ACC112 (cell line): ENCODE measurements around the gene ZMIZ1.
A peak's percentile ranks its signal among the peaks of the same experiment; 100 is the strongest.

Experiments
- H2AFZ ChIP-seq: fragments of 200-600 bp; sonication (generic); one replicate; pipeline ENCODE4 v1.6.0; 2017; ENCODE audit warnings: antibody characterized with exemption, low read length; ENCODE audit not compliant: unreplicated experiment
- H3K27ac ChIP-seq: fragments of 200-600 bp; sonication (generic); 2 replicates; pipeline ENCODE4 v1.5.1; 2014; ENCODE audit warnings: low read depth, mild to moderate bottlenecking, antibody characterized with exemption, low read length, moderate library complexity
- H3K27me3 ChIP-seq: fragments of 200-600 bp; sonication (generic); 2 replicates; pipeline ENCODE4 v1.6.1; 2014; ENCODE audit warnings: mild to moderate bottlenecking, antibody characterized with exemption, low read length, moderate library complexity, mixed read lengths; ENCODE audit not compliant: insufficient read depth
- H3K36me3 ChIP-seq: fragments of 200-600 bp; sonication (generic); 2 replicates; pipeline ENCODE4 v1.6.1; 2016; ENCODE audit warnings: mild to moderate bottlenecking, antibody characterized with exemption, low read length, moderate library complexity, mixed read lengths; ENCODE audit not compliant: insufficient read depth
- H3K4me1 ChIP-seq: fragments of 200-600 bp; sonication (generic); one replicate; pipeline ENCODE4 v1.6.1; 2016; ENCODE audit warnings: low read length, mixed read lengths; ENCODE audit not compliant: insufficient read depth, unreplicated experiment, control insufficient read depth
- H3K4me3 ChIP-seq: fragments of 200-600 bp; sonication (generic); 2 replicates; pipeline ENCODE4 v1.5.1; 2014; ENCODE audit warnings: mild to moderate bottlenecking, low read depth, low read length
- H3K79me2 ChIP-seq: fragments of 200-600 bp; sonication (generic); one replicate; pipeline ENCODE4 v1.6.0; 2016; ENCODE audit warnings: low read length; ENCODE audit not compliant: control insufficient read depth, unreplicated experiment, insufficient read depth

The ZMIZ1 gene

GRCh38 chr10:79105818-79106217 is 37.1 kb downstream of the ZMIZ1 start:
- no peak overlapping the region for H2AFZ ChIP-seq
- H3K4me1 ChIP-seq: peaks cover 39% of the 10 kb centered on the region
- H3K27me3 ChIP-seq: no peaks in the 10 kb centered on the region
- no peak overlapping the region for H3K4me3 ChIP-seq
- no peaks in the 10 kb centered on the region for H3K36me3 ChIP-seq
- H3K27ac ChIP-seq: no peak overlapping the region
- peaks cover 95% of the 10 kb centered on the region for H3K79me2 ChIP-seq

GRCh38 chr10:79106256-79107050 is 37.7 kb downstream of the ZMIZ1 start:
- H3K4me3 ChIP-seq: no peak overlapping the region

GRCh38 chr10:79107736-79108264 is 39.0 kb downstream of the ZMIZ1 start:
- no peak overlapping the region for H3K27ac ChIP-seq
- no peaks in the 10 kb centered on the region for H3K36me3 ChIP-seq
- H3K79me2 ChIP-seq: peaks cover 90% of the 10 kb centered on the region
- peaks cover 45% of the 10 kb centered on the region for H3K4me1 ChIP-seq
- no peaks in the 10 kb centered on the region for H3K27me3 ChIP-seq
- no peak overlapping the region for H3K4me3 ChIP-seq
- no peak overlapping the region for H2AFZ ChIP-seq

More at GRCh38 chr10:79106256-79107050, 37.7 kb downstream of the ZMIZ1 start:
- peaks cover 91% of the 10 kb centered on the region for H3K79me2 ChIP-seq
- H3K36me3 ChIP-seq: no peaks in the 10 kb centered on the region
- no peaks in the 10 kb centered on the region for H3K27me3 ChIP-seq
- no peak overlapping the region for H2AFZ ChIP-seq
- H3K27ac ChIP-seq: no peak overlapping the region
- H3K4me1 ChIP-seq: peaks cover 45% of the 10 kb centered on the region

DNA sequence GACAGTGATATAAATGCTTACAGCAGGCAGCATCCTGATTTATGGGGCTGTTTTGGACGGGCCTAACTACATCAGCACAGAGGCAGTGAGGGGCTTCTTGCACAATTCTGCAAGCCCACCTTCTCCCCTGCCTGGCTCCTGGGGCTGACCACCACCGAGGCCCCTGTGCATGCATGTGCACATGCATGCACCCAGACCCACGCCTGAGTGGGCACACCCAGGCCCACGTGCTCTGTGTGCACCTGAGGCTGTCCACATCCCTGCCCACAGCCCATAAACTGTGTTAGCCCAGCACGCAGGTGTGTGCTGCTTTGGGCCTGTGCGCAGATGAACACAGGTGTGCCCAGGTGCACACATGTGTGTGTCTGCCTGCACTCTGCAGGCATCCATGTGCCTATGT is 40.0 kb downstream of the ZMIZ1 start:
- Histone ChIP-seq H3K27me3 (no peaks in the 10 kb centered on the region), H3K36me3 (no peaks in the 10 kb centered on the region), H3K4me1 (peaks cover 45% of the 10 kb centered on the region), H3K79me2 (peaks cover 92% of the 10 kb centered on the region), H3K27ac (no peak overlapping the region), H3K4me3 (no peak overlapping the region), H2AFZ (no peak overlapping the region)

GRCh38 chr10:79111427-79111826 is 42.7 kb downstream of the ZMIZ1 start:
- H3K27me3 ChIP-seq: no peaks in the 10 kb centered on the region
- H3K27ac ChIP-seq: peak overlapping the region; percentile 84
- no peaks in the 10 kb centered on the region for H3K36me3 ChIP-seq
- no peak overlapping the region for H2AFZ ChIP-seq
- peaks cover 91% of the 10 kb centered on the region for H3K79me2 ChIP-seq
- H3K4me3 ChIP-seq: no peak overlapping the region
- peaks cover 56% of the 10 kb centered on the region for H3K4me1 ChIP-seq

- H3K4me1 ChIP-seq: peaks cover 62% of the 10 kb centered on the region
- H2AFZ ChIP-seq: no peak overlapping the region
- H3K27me3 ChIP-seq: no peaks in the 10 kb centered on the region
- no peaks in the 10 kb centered on the region for H3K36me3 ChIP-seq
- peaks cover 91% of the 10 kb centered on the region for H3K79me2 ChIP-seq
- no peak overlapping the region for H3K4me3 ChIP-seq
- peak overlapping the region; percentile 84 for H3K27ac ChIP-seq
These were observed 43.3 kb downstream of the ZMIZ1 start for GRCh38 chr10:79111846-79112614.

GRCh38 chr10:79112881-79113431 is 44.2 kb downstream of the ZMIZ1 start:
- Histone ChIP-seq H3K27ac (peak overlapping the region; percentile 84), H2AFZ (no peak overlapping the region), H3K4me3 (peak overlapping the region; percentile 29; the same call in 1 of the 2 replicates), H3K4me1 (peaks cover 64% of the 10 kb centered on the region), H3K36me3 (no peaks in the 10 kb centered on the region), H3K79me2 (peaks cover 89% of the 10 kb centered on the region), H3K27me3 (no peaks in the 10 kb centered on the region)

DNA sequence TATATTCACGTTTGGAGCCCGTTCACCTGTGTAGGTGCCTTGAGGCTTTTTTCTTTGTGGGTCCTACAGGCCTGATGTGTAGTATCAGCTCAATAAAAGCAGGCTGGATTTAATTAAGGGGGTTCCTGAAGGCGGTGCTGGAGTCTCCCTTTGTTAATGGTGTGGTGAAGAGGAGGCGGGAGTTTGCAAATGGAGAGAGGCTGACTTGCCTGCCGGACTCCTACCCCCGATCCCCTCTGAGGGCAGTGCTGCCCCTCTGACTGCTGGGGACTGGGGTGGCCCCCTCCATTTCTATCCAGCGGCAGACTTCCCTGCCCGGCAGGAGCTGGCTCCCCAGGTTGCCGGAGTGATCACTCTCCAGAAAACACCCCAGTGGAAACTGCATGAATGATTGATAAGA is 45.1 kb downstream of the ZMIZ1 start:
- H3K4me1 ChIP-seq: peaks cover 64% of the 10 kb centered on the region
- peak overlapping the region; percentile 18; the same call in 1 of the 2 replicates for H3K4me3 ChIP-seq
- no peak overlapping the region for H2AFZ ChIP-seq
- peaks cover 85% of the 10 kb centered on the region for H3K79me2 ChIP-seq
- no peaks in the 10 kb centered on the region for H3K36me3 ChIP-seq
- H3K27me3 ChIP-seq: no peaks in the 10 kb centered on the region
- H3K27ac ChIP-seq: peak overlapping the region; percentile 84

- Histone ChIP-seq H3K27ac (no peak overlapping the region), H3K79me2 (peaks cover 81% of the 10 kb centered on the region), H2AFZ (no peak overlapping the region), H3K4me3 (no peak overlapping the region), H3K27me3 (no peaks in the 10 kb centered on the region), H3K36me3 (peaks cover 4% of the 10 kb centered on the region; the same call in 1 of the 2 replicates), H3K4me1 (peaks cover 64% of the 10 kb centered on the region)
These were observed 46.5 kb downstream of the ZMIZ1 start for GRCh38 chr10:79115302-79115701.

DNA sequence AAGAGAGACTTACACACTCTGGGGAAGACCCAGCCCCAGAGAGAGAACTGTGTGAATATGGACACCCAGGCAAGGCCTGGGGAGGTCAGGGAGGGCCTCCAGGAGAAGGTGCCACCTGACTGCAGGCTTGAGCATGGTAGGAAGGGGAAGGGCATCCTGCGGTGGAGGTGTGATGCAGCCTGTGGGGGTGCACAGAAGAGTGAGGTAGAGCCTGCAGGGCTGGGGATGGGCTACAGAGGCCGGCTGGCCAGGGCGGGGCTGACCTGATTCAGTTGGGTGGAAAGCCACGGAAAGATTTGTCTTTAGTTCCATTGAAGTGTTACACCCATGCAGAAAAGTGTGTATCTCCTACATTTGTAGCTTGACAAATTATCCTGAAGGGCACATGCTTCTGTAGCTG is 47.6 kb downstream of the ZMIZ1 start:
- H3K27me3 ChIP-seq: no peaks in the 10 kb centered on the region
- H2AFZ ChIP-seq: no peak overlapping the region
- H3K4me3 ChIP-seq: no peak overlapping the region
- H3K79me2 ChIP-seq: peaks cover 73% of the 10 kb centered on the region
- H3K4me1 ChIP-seq: peaks cover 56% of the 10 kb centered on the region
- no peak overlapping the region for H3K27ac ChIP-seq
- peaks cover 4% of the 10 kb centered on the region; the same call in 1 of the 2 replicates for H3K36me3 ChIP-seq
